Measurements from ENCODE around the gene GAS2L2.

Gene GAS2L2

DNA sequence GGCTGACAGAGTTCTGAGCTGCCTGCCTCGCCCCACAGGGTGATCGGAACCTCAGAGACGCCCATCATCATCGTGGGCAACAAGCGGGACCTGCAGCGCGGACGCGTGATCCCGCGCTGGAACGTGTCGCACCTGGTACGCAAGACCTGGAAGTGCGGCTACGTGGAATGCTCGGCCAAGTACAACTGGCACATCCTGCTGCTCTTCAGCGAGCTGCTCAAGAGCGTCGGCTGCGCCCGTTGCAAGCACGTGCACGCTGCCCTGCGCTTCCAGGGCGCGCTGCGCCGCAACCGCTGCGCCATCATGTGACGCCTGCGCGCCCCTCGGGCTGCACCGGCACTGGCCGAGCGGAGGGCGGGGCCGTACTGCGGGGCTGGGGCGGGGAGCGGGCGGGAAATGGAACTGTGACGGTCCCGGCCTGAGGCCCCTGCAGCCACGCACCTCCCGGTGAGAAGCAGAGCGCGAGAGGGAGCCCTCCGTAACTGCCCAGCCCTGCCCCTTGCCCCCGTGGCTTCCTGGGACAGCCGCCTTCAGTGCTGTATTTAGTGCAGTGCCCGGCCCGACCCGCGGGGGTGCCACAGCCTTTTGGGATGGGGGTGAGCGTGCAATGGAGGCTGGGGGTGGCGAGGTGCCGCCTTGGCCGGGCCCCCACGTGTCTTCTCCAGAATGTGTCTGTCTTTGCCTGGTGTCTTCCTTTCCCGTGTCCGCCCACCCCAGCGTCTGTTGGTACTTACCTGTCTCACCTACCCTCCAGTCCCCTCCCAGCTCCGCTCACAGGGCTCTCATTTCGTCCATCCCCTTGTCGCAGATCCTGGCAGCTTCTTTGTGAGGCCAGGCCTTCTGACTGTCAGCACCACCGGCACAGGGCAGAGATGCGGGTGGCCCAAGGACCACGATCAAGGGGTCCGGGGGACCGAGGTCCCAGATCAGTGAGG, 11.8 kb downstream of the GAS2L2 start:
- TF ChIP-seq, protein P1, sequence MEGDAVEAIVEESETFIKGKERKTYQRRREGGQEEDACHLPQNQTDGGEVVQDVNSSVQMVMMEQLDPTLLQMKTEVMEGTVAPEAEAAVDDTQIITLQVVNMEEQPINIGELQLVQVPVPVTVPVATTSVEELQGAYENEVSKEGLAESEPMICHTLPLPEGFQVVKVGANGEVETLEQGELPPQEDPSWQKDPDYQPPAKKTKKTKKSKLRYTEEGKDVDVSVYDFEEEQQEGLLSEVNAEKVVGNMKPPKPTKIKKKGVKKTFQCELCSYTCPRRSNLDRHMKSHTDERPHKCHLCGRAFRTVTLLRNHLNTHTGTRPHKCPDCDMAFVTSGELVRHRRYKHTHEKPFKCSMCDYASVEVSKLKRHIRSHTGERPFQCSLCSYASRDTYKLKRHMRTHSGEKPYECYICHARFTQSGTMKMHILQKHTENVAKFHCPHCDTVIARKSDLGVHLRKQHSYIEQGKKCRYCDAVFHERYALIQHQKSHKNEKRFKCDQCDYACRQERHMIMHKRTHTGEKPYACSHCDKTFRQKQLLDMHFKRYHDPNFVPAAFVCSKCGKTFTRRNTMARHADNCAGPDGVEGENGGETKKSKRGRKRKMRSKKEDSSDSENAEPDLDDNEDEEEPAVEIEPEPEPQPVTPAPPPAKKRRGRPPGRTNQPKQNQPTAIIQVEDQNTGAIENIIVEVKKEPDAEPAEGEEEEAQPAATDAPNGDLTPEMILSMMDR (IDR thresholded peaks at IDR 0.05), result no peak
- Histone ChIP-seq H3K27ac (no peak overlapping the region), H3K4me3 (ENCODE audit: low read depth in 1 of 2, low read length in 1 of 2) (no peak overlapping the region), H3K9me3 (no peaks in the 10 kb centered on the region), H3K36me3 (no peaks in the 10 kb centered on the region), H3K27me3 (peaks cover 61% of the 10 kb centered on the region), H3K4me1 (ENCODE audit: control insufficient read depth in 1 of 2, insufficient read depth in 1 of 2, low read depth in 1 of 2, low read length in 1 of 2) (no peaks in the 10 kb centered on the region)

DNA sequence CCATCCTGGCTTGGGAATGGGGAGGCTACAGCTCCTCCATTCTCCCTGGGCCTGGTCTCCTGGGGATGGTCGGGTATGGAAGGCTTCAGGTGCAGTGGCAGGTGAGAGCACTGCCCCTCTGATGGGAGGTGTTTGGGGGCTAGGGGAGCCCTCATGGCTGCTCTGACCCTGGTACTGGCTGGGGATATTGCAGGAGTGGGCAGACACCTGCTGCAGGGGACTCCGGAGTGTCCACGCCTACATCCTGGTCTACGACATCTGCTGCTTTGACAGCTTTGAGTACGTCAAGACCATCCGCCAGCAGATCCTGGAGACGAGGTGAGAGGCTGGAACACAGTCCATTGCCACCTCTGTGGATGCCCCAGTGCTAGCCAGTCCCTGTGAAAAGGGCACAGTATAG, 12.8 kb downstream of the GAS2L2 start:
- Histone ChIP-seq H3K27ac (no peak overlapping the region), H3K4me3 (ENCODE audit: low read depth in 1 of 2, low read length in 1 of 2) (no peak overlapping the region), H3K36me3 (no peaks in the 10 kb centered on the region), H3K9me3 (no peaks in the 10 kb centered on the region), H3K4me1 (ENCODE audit: control insufficient read depth in 1 of 2, insufficient read depth in 1 of 2, low read depth in 1 of 2, low read length in 1 of 2) (no peaks in the 10 kb centered on the region), H3K27me3 (peaks cover 61% of the 10 kb centered on the region)
- TF ChIP-seq, protein P1 (IDR thresholded peaks at IDR 0.05), result no peak

DNA sequence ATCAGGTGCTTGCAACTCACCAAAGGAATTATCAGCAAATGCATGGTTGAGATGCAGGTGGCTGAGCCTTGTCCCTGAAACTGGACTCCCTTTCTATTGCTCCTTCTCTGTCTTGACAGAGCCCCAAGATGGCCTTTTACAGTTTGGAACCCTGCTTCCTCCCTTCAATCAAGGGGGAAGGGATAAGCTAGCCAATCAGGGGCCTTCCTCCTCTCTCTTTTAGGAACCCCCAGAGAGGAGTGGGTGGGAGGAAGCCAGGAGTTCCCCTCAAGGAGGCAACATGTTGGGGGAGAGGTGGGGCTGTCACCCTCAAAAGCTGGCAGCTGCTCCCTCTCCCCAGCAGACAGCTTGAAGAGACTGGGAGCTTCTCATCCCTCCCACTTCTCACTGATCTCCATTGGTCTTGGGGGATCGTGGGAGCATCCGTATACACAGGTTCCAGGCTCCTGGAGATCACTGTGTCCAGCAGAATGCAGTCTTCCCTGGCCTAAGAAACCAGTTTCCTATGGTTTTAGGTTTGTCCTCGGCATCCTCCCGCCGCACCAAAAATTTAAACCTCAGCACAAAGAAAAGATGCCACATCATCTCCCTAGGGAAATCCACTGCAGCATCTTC, 14.4 kb downstream of the GAS2L2 start:
- Histone ChIP-seq H3K27ac (no peak overlapping the region), H3K4me1 (ENCODE audit: control insufficient read depth in 1 of 2, insufficient read depth in 1 of 2, low read depth in 1 of 2, low read length in 1 of 2) (no peaks in the 10 kb centered on the region), H3K4me3 (ENCODE audit: low read depth in 1 of 2, low read length in 1 of 2) (no peak overlapping the region), H3K27me3 (peaks cover 64% of the 10 kb centered on the region), H3K9me3 (no peaks in the 10 kb centered on the region), H3K36me3 (no peaks in the 10 kb centered on the region)
- TF ChIP-seq, protein P1 (IDR thresholded peaks at IDR 0.05), result no peak

DNA sequence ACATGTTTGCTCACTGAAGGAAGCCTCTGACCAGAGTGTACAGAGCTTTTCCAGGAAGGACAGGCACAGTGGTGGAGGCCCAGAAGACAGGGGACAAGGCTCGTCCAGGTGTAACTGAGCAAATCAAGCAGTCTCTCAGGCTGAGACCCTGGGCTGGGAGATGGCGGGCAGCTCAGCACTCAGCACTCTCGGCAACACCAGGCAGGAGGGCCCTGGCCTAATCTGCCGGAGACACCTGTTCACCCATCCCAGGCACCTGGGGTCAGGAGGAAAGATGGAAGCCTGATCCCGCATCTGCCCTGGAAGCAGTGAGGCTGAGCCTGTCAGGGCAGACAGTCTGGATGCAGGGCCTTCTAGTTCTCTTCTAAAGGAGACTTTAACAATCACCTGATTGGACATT, 16.8 kb downstream of the GAS2L2 start:
- TF ChIP-seq, protein P1 (IDR thresholded peaks at IDR 0.05), result no peak
- Histone ChIP-seq H3K27me3 (peaks cover 64% of the 10 kb centered on the region), H3K4me3 (ENCODE audit: low read depth in 1 of 2, low read length in 1 of 2) (no peak overlapping the region), H3K9me3 (no peaks in the 10 kb centered on the region), H3K36me3 (no peaks in the 10 kb centered on the region), H3K4me1 (ENCODE audit: control insufficient read depth in 1 of 2, insufficient read depth in 1 of 2, low read depth in 1 of 2, low read length in 1 of 2) (peaks cover 0 to 5% of the 10 kb centered on the region in 2 experiments), H3K27ac (no peak overlapping the region)

DNA sequence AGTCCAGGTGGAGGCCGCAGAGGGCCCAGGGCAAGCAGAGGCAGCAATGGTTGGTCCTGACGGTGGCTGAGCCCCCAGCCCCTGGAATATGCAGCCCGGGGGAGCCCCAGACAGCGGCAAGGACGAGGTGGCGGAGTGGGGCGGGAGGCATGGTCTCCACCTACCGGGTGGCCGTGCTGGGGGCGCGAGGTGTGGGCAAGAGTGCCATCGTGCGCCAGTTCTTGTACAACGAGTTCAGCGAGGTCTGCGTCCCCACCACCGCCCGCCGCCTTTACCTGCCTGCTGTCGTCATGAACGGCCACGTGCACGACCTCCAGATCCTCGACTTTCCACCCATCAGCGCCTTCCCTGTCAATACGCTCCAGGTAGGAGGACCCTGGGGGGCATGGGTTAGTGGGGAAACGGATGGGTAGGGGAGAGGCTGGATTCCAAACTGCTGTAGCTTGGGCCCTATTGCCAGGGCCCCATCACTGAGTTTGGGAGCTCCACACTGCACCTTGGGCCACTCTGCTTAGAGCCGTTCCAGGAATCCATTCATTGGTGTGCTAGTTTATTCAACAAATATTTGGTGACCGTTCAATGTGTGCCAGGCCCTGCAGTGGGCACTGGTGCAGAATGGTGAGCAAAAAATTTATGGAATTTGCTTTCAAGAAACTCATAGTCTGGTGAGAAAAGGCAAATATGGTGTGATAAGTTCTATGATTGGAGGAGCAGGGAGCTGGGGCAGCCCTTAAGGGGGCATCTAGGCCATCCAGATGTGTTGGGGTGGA, 17.8 kb downstream of the GAS2L2 start:
- Histone ChIP-seq H3K4me3 (ENCODE audit: low read depth in 1 of 2, low read length in 1 of 2) (no peak overlapping the region), H3K9me3 (no peaks in the 10 kb centered on the region), H3K4me1 (ENCODE audit: control insufficient read depth in 1 of 2, insufficient read depth in 1 of 2, low read depth in 1 of 2, low read length in 1 of 2) (peaks cover 0 to 6% of the 10 kb centered on the region in 2 experiments), H3K36me3 (no peaks in the 10 kb centered on the region), H3K27me3 (peaks cover 64% of the 10 kb centered on the region), H3K27ac (no peak overlapping the region)
- TF ChIP-seq, protein P1 (IDR thresholded peaks at IDR 0.05), result no peak

All from neutrophil (primary cell).